GM12878 (cell line): ENCODE data around the gene TMEM120B. TPM values are rescaled to one million over a fixed set of nuclear protein-coding genes. Genes with fewer than 3 reads are reported as not detected.

Experiments
- BHLHE40 ChIP-seq, 2 experiments: fragments of 450-650 bp in 1 of 2; IDR thresholded peaks; 2 replicates each; pipeline ENCODE4 v1.6.1; 2011 to 2017; ENCODE audit warnings: low read depth in 2 of 2, borderline replicate concordance in 1 of 2, improper control_type of control experiment in 1 of 2, low read length in 1 of 2, mild to moderate bottlenecking in 1 of 2
- CEBPB ChIP-seq, 2 experiments: fragments of 150-350 bp in 1 of 2; IDR thresholded peaks; 2 replicates each; pipeline ENCODE4 v1.6.1; 2012 to 2014; ENCODE audit warnings: low read depth in 2 of 2, low read length in 2 of 2, borderline replicate concordance in 1 of 2, inconsistent platforms in 1 of 2
- DPF2 ChIP-seq: fragments of 450-650 bp; IDR thresholded peaks from 2 replicates; pipeline ENCODE4 v1.6.1; 2017; ENCODE audit warnings: mild to moderate bottlenecking
- IKZF2 ChIP-seq, 2 experiments: fragments of 450-650 bp; IDR thresholded peaks; 2 replicates each; pipeline ENCODE4 v1.6.1; 2017; ENCODE audit warnings: mild to moderate bottlenecking in 2 of 2, moderate library complexity in 2 of 2
- JUND ChIP-seq: IDR thresholded peaks from 2 replicates; pipeline ENCODE4 v1.6.1; 2012; ENCODE audit warnings: low read depth, mild to moderate bottlenecking, low read length, improper control_type of control experiment, moderate library complexity
- NFYB ChIP-seq: IDR thresholded peaks from 2 replicates; pipeline ENCODE4 v1.6.1; 2011; ENCODE audit warnings: low read depth, mild to moderate bottlenecking, low read length, improper control_type of control experiment, moderate library complexity; ENCODE audit not compliant: insufficient read depth
- PAX5 ChIP-seq: IDR thresholded peaks from 2 replicates; pipeline ENCODE4 v1.6.1; 2011; ENCODE audit warnings: low read depth, low read length, borderline replicate concordance
- PAX8 ChIP-seq: fragments of 450-650 bp; IDR thresholded peaks from 2 replicates; pipeline ENCODE4 v1.6.1; 2017; ENCODE audit warnings: mild to moderate bottlenecking, moderate library complexity
- PML ChIP-seq: IDR thresholded peaks from 2 replicates; pipeline ENCODE4 v1.6.1; 2012; ENCODE audit warnings: low read length, inconsistent platforms
- POLR2AphosphoS2 ChIP-seq: IDR thresholded peaks from 2 replicates; pipeline ENCODE4 v1.6.1; 2011; ENCODE audit warnings: low read depth, mild to moderate bottlenecking, low read length, improper control_type of control experiment, moderate library complexity
- RFX5 ChIP-seq: IDR thresholded peaks from 2 replicates; pipeline ENCODE4 v1.6.1; 2011; ENCODE audit warnings: low read depth, low read length, improper control_type of control experiment
- SIN3A ChIP-seq: IDR thresholded peaks from 2 replicates; pipeline ENCODE4 v1.6.1; 2012; ENCODE audit warnings: low read depth, low read length, improper control_type of control experiment
- SIX5 ChIP-seq: IDR thresholded peaks from 2 replicates; pipeline ENCODE4 v1.6.1; 2011; ENCODE audit warnings: mild to moderate bottlenecking, low read depth, low read length, moderate library complexity; ENCODE audit not compliant: severe bottlenecking
- SMAD5 ChIP-seq: IDR thresholded peaks from 2 replicates; pipeline ENCODE4 v1.6.1; 2016; ENCODE audit warnings: antibody characterized with exemption, low read depth
- SMARCA5 ChIP-seq: fragments of 450-650 bp; IDR thresholded peaks from 2 replicates; pipeline ENCODE4 v1.6.1; 2017; ENCODE audit warnings: mild to moderate bottlenecking
- SPI1 ChIP-seq: IDR thresholded peaks from 2 replicates; pipeline ENCODE4 v1.6.1; 2011; ENCODE audit warnings: low read depth, mild to moderate bottlenecking, low read length, moderate library complexity, borderline replicate concordance; ENCODE audit not compliant: insufficient read depth
- SREBF2 ChIP-seq: IDR thresholded peaks from 2 replicates; pipeline ENCODE4 v1.6.1; 2012; ENCODE audit warnings: mild to moderate bottlenecking, low read length
- SUZ12 ChIP-seq: fragments of 200-600 bp; sonication (generic); IDR thresholded peaks from one replicate; pipeline ENCODE4 v1.6.1; 2018; ENCODE audit warnings: antibody characterized with exemption, mild to moderate bottlenecking; ENCODE audit not compliant: unreplicated experiment
- TARDBP ChIP-seq: IDR thresholded peaks from 2 replicates; pipeline ENCODE4 v1.6.1; 2016; ENCODE audit warnings: borderline replicate concordance
- YBX1 ChIP-seq: fragments of 450-650 bp; IDR thresholded peaks from 2 replicates; pipeline ENCODE4 v1.6.1; 2016; ENCODE audit warnings: antibody characterized with exemption
- ZBED1 ChIP-seq: IDR thresholded peaks from 2 replicates; pipeline ENCODE4 v1.6.1; 2016; ENCODE audit warnings: borderline replicate concordance
- ZNF217 ChIP-seq: fragments of 450-650 bp; IDR thresholded peaks from 2 replicates; pipeline ENCODE4 v1.6.1; 2017; ENCODE audit warnings: antibody characterized with exemption, mild to moderate bottlenecking
- polyA plus RNA-seq, 11 experiments: library from polyadenylated mRNA; depleted of rRNA in 4 of 11; unstranded in 6 of 11; stranded (reverse) in 5 of 11; fragments of >200 nt; fragmentation: Nextera tagmentation in 4 of 11; fragmentation: Illumina TruSeq in 1 of 11; extraction: Ambion mirVana in 4 of 11; extraction: Trizol in 1 of 11; gene quantifications; 1 replicate in 1 of 11; 2 replicates in 10 of 11; pipeline versions ENCODE4 v1.2.1 to v1.2.3, GENCODE V29; 2011 to 2016; ENCODE audit warnings: inconsistent platforms in 2 of 11, missing spikeins in 2 of 11, low read depth in 1 of 11
- total RNA-seq, 4 experiments: library from RNA; depleted of rRNA in 3 of 4; stranded (reverse); fragments of >200 nt in 3 of 4; fragmentation: Illumina TruSeq in 1 of 4; extraction: Trizol in 1 of 4; gene quantifications; 2 replicates each; pipeline versions ENCODE4 v1.2.1 to v1.2.3, GENCODE V29; 2013 to 2021
- TF ChIP-seq, protein P1 (sequence below): IDR thresholded peaks from 2 replicates; pipeline ENCODE4 v1.6.1; 2012; ENCODE audit warnings: low read depth, low read length, improper control_type of control experiment
- TF ChIP-seq, protein P2 (sequence below): fragments of 450-650 bp; conservative IDR thresholded peaks from 2 replicates; pipeline ENCODE4 v1.6.1; 2017; ENCODE audit warnings: mild to moderate bottlenecking, moderate library complexity
- TF ChIP-seq, protein P3 (sequence below): fragments of 150-350 bp; IDR thresholded peaks from 2 replicates; pipeline ENCODE4 v1.6.1; 2016; ENCODE audit warnings: low read depth, low read length

The TMEM120B gene
- total and polyA plus RNA-seq, 10 of the 15 experiments (the other 5 are each of a cell fraction or from before 2014, with no cell fraction given): 4.0 to 26.2 (median 9.2) TPM

DNA sequence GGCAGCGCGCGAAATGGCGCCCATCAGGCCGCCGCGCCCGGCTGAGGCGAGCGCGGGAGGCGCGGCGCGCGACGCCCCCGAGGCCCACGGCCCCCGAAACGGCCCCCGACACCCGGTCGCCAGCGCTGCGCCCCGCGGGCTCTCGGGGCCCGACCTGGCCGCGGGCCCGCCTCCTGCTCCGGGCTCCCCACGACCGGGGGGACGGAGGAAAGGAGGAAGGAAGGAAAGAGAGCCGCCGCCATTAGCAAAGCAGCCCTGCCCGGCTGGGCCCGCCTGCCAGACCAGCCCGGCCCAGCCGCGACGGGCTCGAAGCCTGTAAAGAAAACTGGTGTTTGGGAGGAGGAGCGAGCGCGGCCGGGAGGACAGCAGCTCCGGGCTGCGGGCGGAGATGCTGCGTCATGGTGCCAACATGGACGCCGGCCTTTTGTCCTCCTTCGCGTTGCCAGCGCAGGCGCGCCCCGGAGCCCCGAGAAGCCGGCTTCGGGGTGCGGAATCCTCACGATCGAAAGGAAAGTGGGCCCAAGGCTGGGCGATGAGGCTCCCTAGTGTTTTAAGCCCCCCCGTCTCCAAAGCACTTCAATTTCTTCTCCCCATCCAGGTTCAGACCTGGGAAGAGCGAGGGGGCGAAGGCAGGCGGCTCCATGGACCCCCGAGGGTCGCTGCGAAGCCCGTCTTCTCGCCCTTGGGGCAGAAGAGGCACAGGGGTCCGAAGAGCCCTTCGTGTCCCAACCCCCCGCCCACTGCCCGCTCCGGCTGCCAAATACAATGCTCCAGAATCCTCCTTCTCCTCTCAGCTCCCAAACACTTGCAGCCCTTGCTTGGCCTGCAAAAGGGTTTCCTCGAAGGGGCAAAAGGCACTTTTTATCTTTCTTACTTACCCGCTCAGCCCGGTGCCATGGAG, 88.4 kb downstream of the TMEM120B start (continued):
- no peak for TF ChIP-seq ZBED1
- no peak for TF ChIP-seq IKZF2 (IDR thresholded peaks at IDR 0.05)
- TF ChIP-seq SREBF2: no peak
- TF ChIP-seq SUZ12: no peak
- TF ChIP-seq RFX5: no peak
- no peak for TF ChIP-seq NFYB
- TF ChIP-seq SIN3A: 0 out of 2 replicates have a peak, but pooled peaks have one; percentile 40
- TF ChIP-seq POLR2AphosphoS2: no peak
- no peak for TF ChIP-seq JUND
- TF ChIP-seq YBX1: no peak
- TF ChIP-seq PAX5: no peak
- TF ChIP-seq CEBPB (IDR thresholded peaks at IDR 0.05; ENCODE audit: borderline replicate concordance in 1 of 2, low read depth in 2 of 2, low read length in 2 of 2): no peak
- no peak for TF ChIP-seq SPI1
- TF ChIP-seq, protein P1, sequence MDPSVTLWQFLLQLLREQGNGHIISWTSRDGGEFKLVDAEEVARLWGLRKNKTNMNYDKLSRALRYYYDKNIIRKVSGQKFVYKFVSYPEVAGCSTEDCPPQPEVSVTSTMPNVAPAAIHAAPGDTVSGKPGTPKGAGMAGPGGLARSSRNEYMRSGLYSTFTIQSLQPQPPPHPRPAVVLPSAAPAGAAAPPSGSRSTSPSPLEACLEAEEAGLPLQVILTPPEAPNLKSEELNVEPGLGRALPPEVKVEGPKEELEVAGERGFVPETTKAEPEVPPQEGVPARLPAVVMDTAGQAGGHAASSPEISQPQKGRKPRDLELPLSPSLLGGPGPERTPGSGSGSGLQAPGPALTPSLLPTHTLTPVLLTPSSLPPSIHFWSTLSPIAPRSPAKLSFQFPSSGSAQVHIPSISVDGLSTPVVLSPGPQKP: no peak
- 0 out of 2 replicates have a peak, but pooled peaks have one; percentile 5 for TF ChIP-seq ZNF217
- 0 out of 2 replicates have a peak, but pooled peaks have one; percentile 71 for TF ChIP-seq PAX8
- TF ChIP-seq SMARCA5: no peak
- TF ChIP-seq SIX5: no peak
- no peak for TF ChIP-seq DPF2
- TF ChIP-seq BHLHE40 (IDR thresholded peaks at IDR 0.05; ENCODE audit: borderline replicate concordance in 1 of 2, low read depth in 2 of 2, low read length in 1 of 2): no peak
- peak; percentile 47; the same call in 1 of the 2 replicates for TF ChIP-seq SMAD5
- TF ChIP-seq TARDBP: no peak
- TF ChIP-seq, protein P2, sequence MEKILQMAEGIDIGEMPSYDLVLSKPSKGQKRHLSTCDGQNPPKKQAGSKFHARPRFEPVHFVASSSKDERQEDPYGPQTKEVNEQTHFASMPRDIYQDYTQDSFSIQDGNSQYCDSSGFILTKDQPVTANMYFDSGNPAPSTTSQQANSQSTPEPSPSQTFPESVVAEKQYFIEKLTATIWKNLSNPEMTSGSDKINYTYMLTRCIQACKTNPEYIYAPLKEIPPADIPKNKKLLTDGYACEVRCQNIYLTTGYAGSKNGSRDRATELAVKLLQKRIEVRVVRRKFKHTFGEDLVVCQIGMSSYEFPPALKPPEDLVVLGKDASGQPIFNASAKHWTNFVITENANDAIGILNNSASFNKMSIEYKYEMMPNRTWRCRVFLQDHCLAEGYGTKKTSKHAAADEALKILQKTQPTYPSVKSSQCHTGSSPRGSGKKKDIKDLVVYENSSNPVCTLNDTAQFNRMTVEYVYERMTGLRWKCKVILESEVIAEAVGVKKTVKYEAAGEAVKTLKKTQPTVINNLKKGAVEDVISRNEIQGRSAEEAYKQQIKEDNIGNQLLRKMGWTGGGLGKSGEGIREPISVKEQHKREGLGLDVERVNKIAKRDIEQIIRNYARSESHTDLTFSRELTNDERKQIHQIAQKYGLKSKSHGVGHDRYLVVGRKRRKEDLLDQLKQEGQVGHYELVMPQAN: no peak
- TF ChIP-seq, protein P3, sequence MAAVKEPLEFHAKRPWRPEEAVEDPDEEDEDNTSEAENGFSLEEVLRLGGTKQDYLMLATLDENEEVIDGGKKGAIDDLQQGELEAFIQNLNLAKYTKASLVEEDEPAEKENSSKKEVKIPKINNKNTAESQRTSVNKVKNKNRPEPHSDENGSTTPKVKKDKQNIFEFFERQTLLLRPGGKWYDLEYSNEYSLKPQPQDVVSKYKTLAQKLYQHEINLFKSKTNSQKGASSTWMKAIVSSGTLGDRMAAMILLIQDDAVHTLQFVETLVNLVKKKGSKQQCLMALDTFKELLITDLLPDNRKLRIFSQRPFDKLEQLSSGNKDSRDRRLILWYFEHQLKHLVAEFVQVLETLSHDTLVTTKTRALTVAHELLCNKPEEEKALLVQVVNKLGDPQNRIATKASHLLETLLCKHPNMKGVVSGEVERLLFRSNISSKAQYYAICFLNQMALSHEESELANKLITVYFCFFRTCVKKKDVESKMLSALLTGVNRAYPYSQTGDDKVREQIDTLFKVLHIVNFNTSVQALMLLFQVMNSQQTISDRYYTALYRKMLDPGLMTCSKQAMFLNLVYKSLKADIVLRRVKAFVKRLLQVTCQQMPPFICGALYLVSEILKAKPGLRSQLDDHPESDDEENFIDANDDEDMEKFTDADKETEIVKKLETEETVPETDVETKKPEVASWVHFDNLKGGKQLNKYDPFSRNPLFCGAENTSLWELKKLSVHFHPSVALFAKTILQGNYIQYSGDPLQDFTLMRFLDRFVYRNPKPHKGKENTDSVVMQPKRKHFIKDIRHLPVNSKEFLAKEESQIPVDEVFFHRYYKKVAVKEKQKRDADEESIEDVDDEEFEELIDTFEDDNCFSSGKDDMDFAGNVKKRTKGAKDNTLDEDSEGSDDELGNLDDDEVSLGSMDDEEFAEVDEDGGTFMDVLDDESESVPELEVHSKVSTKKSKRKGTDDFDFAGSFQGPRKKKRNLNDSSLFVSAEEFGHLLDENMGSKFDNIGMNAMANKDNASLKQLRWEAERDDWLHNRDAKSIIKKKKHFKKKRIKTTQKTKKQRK: no peak
- TF ChIP-seq PML: no peak
